GM13977 (cell line): ENCODE measurements around the gene TMEM88.

Source experiments
- DNase-seq: peaks from one replicate; pipeline ENCODE4 v3.0.0; 2012; ENCODE audit warnings: low spot score
- in situ Hi-C: fragments of 300-500 bp; cut with MboI; formaldehyde crosslinking; loops from one replicate; pipeline ENCODE4 v1.12.0; 2022; ENCODE audit warnings: low sequenced_read_pairs, low pct_unique_long_range_greater_than_20kb, mixed read lengths, inconsistent platforms; ENCODE audit not compliant: unreplicated experiment
- TF ChIP-seq, protein P1 (sequence below): IDR thresholded peaks from 2 replicates; pipeline ENCODE4 v1.5.1; 2012; ENCODE audit warnings: mild to moderate bottlenecking, control low read depth; ENCODE audit not compliant: insufficient read depth; ENCODE audit errors: extremely low read depth, missing control alignments

The TMEM88 gene

DNA sequence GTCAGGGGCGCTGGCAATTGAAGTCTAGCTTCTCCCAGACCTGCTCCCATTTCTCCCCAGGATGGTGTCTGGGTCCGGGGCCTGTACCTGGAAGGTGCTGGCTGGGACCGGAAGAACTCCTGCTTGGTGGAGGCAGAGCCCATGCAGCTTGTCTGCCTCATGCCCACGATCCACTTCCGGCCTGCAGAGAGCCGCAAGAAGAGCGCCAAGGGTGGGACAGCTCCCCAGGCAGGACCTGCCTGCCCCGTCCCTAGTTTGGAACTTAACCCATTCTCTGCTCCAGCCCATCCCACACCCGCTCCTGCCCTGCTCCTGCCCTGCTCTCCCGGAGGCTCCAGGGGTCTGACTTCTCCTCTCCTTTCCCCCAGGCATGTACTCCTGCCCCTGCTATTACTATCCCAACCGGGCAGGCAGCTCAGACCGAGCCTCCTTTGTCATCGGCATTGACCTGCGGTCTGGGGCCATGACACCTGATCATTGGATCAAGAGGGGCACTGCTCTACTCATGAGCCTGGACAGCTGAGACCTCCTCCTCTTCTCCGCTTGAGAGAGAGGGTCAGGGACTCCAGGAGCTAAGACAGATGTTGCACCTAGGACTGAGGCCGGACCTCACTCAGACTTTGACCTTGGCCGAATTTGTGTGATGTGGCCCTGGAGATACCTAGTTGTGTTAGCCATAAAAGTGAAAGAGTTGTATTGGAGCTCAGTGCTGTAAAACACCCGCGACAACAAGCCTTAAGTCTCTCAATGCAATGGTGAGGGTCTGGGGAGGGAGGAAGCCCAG is 21.7 kb upstream of the TMEM88 start:
- DNase-seq: no peak
- TF ChIP-seq, protein P1, sequence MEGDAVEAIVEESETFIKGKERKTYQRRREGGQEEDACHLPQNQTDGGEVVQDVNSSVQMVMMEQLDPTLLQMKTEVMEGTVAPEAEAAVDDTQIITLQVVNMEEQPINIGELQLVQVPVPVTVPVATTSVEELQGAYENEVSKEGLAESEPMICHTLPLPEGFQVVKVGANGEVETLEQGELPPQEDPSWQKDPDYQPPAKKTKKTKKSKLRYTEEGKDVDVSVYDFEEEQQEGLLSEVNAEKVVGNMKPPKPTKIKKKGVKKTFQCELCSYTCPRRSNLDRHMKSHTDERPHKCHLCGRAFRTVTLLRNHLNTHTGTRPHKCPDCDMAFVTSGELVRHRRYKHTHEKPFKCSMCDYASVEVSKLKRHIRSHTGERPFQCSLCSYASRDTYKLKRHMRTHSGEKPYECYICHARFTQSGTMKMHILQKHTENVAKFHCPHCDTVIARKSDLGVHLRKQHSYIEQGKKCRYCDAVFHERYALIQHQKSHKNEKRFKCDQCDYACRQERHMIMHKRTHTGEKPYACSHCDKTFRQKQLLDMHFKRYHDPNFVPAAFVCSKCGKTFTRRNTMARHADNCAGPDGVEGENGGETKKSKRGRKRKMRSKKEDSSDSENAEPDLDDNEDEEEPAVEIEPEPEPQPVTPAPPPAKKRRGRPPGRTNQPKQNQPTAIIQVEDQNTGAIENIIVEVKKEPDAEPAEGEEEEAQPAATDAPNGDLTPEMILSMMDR: no peak
- in situ Hi-C loops: no loop called here

DNA sequence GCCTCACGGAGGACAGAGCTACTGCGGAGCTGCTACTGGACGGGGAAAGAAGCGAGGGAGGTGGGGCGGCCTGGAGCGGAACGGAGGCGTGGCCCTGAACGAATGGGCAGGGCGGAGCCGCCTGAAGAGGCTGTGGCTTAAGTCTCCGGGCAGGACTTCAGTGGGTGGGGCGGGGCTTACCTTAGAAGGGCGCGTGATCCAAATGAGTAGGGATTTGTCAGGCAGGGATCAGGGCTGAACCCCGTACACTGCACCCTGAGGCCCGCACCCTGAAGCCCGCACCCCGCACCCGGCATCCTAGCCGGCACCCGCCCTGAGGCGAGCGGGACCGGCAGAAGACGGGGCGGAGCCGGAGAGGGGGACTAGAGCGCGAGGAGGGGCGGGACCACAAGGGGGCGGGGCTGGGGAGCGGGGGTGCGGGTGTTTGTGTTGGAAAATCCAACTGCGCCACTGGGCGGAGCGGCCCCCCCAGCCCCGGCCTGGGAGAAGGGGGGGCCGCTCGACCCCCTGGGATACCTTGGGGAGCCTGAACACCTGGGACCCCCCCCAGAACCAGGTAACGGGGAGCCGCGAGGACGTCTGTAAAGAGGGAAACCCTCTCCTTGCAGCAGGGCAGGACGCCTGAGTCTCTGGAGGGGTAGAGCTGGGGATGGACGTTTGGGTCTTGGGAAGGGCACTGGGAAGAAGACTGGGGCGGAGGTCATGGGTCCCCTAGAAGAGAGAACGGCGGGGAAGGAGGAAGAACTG is 20.9 kb upstream of the TMEM88 start, which contains the start of gene KDM6B:
Gene KDM6B (plus strand): TSS at position 423 of the 747 bp plus-strand sequence. CDS start 11,338 bp downstream, outside the sequence.
- TF ChIP-seq, protein P1: no peak
- peak; percentile 92 for DNase-seq
- in situ Hi-C loops: no loop called here

DNA sequence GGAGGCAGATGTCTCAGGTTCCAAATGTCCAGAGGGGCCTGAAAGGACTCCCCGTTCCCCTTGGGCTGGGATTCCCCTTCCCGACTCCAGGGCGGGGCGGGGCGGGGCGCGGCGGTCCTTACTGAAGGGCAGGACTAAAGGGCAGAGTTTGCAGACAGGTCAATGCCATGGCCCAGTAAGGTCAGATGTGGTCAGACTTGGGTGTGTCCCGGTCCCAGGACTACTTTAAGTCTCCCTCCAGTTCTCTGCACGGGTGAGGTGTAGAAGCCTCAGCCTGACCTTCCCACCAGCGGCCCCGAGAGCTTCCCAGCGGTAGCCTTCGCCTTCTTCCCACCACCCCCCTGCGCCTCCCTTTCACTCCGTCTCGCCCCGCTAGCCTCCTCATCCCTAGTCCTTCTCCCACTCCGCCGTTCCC is 20.3 kb upstream of the TMEM88 start:
- peak; percentile 52 for DNase-seq
- in situ Hi-C loops: no loop called here
- TF ChIP-seq, protein P1: no peak

DNA sequence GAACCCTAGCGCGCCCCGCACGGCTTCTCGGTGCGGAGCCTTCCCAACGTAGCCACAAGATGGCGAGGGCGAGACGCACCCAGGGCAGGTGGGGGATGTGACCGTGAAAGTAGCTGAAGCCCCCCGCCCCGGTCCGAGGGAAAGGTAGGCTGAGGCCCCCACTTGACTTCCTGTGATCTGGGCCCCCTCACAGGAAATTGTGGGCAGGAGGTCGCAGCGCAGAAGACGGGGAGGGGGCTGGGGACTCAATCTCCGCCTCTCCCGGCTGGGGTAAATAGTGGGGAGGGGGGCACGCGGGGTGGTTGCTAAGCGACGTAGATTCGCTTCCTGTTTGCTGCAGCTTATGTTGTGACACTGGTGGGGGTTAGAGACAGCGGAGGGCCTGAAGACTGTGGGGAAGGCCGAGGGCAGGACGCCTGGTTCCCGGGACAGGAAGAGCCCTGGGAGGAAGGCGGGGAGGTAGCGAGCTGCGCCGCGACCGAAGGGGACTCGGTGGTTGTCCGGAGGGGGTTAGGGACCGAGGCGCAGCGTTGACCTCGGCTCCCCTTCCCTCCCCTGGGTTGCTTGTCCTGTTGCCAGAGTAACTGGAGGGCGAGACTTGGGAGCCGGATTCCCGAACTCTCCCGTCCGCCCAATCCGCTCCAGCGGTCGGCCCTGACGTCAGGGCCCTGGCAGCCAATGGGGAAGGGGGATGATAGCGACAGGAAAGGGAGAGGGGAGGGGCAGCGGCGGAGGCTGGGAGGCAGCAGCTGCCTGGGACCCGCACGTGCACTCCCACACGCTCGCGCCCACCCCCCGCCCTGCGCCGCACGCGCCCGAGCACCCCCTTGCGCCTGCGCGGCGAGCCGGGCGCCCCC is 19.7 kb upstream of the TMEM88 start:
- in situ Hi-C loops: no loop called here
- TF ChIP-seq, protein P1: peak; percentile 93

DNA sequence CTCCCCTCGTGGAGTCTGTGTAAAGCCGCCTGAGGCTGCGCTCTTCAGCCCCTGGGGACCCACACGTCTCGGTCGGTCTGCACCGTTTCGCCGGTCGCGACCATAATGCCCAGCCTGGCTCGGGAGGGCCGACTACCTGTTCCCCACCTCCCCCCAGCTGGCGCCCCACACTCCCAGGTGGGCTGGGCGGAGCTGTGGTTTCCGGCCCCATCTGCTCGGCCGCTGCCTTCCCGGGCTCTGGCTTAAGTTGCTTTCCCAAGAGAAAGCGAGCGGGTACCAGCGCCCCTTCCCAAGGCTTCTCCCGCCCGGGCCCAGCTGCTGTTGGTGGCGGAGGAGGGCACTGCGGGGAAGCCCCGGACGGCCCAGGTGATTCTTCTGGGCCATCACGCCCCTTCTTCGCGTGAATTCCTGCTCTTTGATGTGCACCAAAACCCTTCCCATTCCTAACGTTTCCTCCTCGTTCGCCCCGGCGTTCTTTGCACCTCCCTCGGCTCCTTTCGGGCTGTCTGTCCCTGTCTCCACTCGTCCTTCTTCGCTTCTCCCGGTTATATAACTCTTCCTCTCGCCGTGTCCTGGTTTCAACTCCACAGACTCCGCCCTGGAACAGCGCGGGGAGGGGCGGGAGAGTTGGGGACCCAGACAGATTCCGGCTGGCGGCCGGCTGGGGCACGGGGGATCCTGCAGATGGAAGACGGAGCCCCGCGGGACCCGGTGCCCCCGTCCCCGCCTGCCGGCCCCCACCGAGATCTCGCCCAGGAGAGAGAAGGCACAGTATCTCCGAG is 18.9 kb upstream of the TMEM88 start:
- in situ Hi-C loops: no loop called here
- TF ChIP-seq, protein P1: no peak
- DNase-seq: peak; percentile 45

More for the DNA sequence above, 19.7 kb upstream of the TMEM88 start:
- DNase-seq: peak; percentile 94
